HCT116 (cell line): Measurements from ENCODE around the gene RAD9A.

Experiments used
- ATF3 ChIP-seq: IDR thresholded peaks from 2 replicates; pipeline ENCODE4 v1.6.1; 2012
- ELF1 ChIP-seq: IDR thresholded peaks from 2 replicates; pipeline ENCODE4 v1.6.1; 2012; ENCODE audit warnings: low read depth, borderline replicate concordance
- EZH2 ChIP-seq: fragments of 200-600 bp; sonication (generic); IDR thresholded peaks from 2 replicates; pipeline ENCODE4 v1.6.1; 2017; ENCODE audit warnings: antibody characterized with exemption, mixed run types
- EZH2phosphoT487 ChIP-seq: fragments of 200-600 bp; IDR thresholded peaks from 2 replicates; pipeline ENCODE4 v1.6.1; 2018; ENCODE audit warnings: antibody characterized with exemption, borderline replicate concordance
- FOSL1 ChIP-seq: IDR thresholded peaks from 2 replicates; pipeline ENCODE4 v1.6.1; 2012; ENCODE audit warnings: low read depth
- POLR2A ChIP-seq: IDR thresholded peaks from 2 replicates; pipeline ENCODE4 v1.7.0; 2011; ENCODE audit warnings: borderline replicate concordance; ENCODE audit not compliant: insufficient read depth, insufficient read length; ENCODE audit errors: extremely low read depth
- POLR2AphosphoS5 ChIP-seq: IDR thresholded peaks from 2 replicates; pipeline ENCODE4 v1.6.1; 2011; ENCODE audit warnings: mild to moderate bottlenecking, low read depth, low read length, moderate library complexity
- SRF ChIP-seq: IDR thresholded peaks from 2 replicates; pipeline ENCODE4 v1.6.1; 2012; ENCODE audit warnings: low read depth
- TF ChIP-seq, protein P1 (sequence below), 3 experiments: fragments of 200-600 bp in 1 of 3; sonication (generic) in 1 of 3; IDR thresholded peaks in 2 of 3; conservative IDR thresholded peaks in 1 of 3; 2 replicates each; pipeline ENCODE4 v1.5.1; 2012 to 2017; ENCODE audit warnings: low read depth in 2 of 3, low read length in 2 of 3, antibody characterized with exemption in 1 of 3, borderline replicate concordance in 1 of 3, control low read depth in 1 of 3, mild to moderate bottlenecking in 1 of 3, mixed read lengths in 1 of 3, mixed run types in 1 of 3, moderate library complexity in 1 of 3; ENCODE audit not compliant: insufficient read depth in 1 of 3
- TF ChIP-seq, protein P2 (sequence below): IDR thresholded peaks from 2 replicates; pipeline ENCODE4 v1.6.1; 2012
- TF ChIP-seq, protein P3 (sequence below): IDR thresholded peaks from 2 replicates; pipeline ENCODE4 v1.6.1; 2011; ENCODE audit warnings: mild to moderate bottlenecking, low read length, moderate library complexity; ENCODE audit not compliant: insufficient replicate concordance; ENCODE audit errors: extremely low read depth

- TF ChIP-seq, protein P1, sequence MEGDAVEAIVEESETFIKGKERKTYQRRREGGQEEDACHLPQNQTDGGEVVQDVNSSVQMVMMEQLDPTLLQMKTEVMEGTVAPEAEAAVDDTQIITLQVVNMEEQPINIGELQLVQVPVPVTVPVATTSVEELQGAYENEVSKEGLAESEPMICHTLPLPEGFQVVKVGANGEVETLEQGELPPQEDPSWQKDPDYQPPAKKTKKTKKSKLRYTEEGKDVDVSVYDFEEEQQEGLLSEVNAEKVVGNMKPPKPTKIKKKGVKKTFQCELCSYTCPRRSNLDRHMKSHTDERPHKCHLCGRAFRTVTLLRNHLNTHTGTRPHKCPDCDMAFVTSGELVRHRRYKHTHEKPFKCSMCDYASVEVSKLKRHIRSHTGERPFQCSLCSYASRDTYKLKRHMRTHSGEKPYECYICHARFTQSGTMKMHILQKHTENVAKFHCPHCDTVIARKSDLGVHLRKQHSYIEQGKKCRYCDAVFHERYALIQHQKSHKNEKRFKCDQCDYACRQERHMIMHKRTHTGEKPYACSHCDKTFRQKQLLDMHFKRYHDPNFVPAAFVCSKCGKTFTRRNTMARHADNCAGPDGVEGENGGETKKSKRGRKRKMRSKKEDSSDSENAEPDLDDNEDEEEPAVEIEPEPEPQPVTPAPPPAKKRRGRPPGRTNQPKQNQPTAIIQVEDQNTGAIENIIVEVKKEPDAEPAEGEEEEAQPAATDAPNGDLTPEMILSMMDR (IDR thresholded peaks at IDR 0.05 in 2 of 3, conservative IDR thresholded peaks at IDR 0.05 in 1 of 3; ENCODE audit: borderline replicate concordance in 1 of 3, insufficient read depth in 1 of 3, low read depth in 2 of 3, low read length in 2 of 3): no peak
- TF ChIP-seq EZH2phosphoT487 (no peak), SRF (no peak), POLR2AphosphoS5 (no peak), POLR2A (no peak), FOSL1 (no peak), ATF3 (no peak), ELF1 (no peak), EZH2 (no peak)
- TF ChIP-seq, protein P2, sequence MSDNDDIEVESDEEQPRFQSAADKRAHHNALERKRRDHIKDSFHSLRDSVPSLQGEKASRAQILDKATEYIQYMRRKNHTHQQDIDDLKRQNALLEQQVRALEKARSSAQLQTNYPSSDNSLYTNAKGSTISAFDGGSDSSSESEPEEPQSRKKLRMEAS: no peak
- TF ChIP-seq, protein P3, sequence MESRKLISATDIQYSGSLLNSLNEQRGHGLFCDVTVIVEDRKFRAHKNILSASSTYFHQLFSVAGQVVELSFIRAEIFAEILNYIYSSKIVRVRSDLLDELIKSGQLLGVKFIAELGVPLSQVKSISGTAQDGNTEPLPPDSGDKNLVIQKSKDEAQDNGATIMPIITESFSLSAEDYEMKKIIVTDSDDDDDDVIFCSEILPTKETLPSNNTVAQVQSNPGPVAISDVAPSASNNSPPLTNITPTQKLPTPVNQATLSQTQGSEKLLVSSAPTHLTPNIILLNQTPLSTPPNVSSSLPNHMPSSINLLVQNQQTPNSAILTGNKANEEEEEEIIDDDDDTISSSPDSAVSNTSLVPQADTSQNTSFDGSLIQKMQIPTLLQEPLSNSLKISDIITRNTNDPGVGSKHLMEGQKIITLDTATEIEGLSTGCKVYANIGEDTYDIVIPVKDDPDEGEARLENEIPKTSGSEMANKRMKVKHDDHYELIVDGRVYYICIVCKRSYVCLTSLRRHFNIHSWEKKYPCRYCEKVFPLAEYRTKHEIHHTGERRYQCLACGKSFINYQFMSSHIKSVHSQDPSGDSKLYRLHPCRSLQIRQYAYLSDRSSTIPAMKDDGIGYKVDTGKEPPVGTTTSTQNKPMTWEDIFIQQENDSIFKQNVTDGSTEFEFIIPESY: no peak
Observed at GRCh38 chr11:67376063-67376820, 15.5 kb upstream of the RAD9A start.
